ENCODE measurements around the gene CHD1.
"Not testable (repeated sequence)": the region's sequence is repeated elsewhere in the genome, so short reads cannot be mapped to it uniquely, and the experiment has no call there.

Gene CHD1

DNA sequence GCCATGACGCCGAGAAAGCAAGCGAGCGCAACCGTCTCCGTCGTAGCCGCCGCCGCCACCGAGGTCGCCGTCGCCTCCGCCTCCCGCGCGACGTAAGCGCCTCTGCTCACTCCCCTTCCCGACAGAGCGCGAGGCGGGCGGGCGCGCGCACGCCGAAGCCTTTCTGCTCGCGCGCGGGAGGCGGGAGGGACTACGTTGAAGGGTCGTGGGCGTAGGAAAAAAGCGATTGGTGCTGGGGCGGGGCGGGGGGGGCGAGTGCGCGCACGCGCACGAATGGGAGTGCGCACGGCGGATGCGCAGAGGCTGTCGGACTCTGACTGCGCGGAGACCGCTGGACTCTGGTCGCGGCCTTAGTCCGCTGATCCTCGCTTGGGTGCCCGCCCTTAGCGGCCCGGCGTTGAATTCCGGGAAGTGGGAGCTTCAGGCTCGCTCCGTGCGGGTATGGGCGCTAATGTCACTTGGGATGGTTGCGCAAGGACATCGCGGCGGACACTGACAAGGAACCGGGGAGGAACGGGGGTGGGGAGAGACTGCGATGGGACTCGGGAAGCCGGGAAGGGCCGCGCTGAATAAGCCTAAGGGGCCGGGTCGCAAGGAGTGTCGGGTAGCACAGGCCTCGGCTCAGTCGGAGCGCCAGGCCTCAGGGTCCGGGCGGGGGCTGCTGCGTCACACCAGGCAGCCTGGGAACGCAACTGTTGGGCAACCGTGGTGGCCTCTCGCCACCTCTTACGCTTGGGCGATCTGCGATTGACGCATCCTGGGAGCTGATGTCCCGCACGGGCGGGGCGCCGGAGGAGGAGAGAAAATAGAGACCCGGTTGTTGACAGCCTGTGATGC is at the start of gene CHD1:
TSS of gene CHD1 (minus strand) at position 135 of the 837 bp plus-strand sequence. CDS start 2,621 bp downstream, outside the sequence.
- ATAC-seq: peak; percentile 82
- DNase-seq: peak; percentile 95

DNA sequence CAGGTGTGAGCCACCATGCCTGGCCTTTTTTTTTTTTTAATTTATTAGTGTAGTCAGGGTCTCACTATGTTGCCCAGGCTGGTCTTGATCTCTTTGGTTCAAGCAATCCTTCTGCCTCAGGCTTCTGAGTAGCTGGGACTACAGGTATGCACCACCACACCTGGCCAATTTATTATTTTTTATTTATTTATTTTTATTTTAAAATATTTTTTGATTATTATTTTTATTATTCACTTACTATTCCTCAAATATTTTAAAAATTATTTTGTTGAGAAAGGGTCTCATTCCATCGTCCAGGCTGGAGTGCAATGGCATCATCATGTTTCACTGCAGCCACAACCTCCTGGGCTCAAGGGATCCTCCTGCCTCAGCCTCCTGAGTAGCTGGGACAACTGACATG is 49.7 kb upstream of the CHD1 start:
- ATAC-seq (no peak), DNase-seq (no peak)

DNA sequence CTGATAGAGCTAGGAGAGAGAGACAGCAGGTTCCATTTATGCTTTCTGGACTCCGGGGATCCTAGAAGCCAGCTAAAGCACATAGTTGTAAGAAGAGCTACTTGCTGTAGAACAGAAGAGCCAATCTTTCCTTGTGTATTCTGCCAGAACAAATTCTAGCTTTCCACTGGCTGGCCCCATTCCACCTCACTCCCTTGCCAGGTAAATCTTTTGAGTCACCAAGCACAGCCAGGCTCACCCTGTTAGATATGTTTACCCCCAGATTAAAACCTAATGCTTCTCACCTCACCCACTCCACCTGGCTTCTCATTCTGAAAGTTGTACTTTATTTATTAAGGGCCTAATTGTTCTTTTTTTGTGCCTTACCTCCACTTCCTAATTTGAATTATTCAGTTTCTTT is 48.9 kb upstream of the CHD1 start:
- DNase-seq (no peak), ATAC-seq (no peak)

DNA sequence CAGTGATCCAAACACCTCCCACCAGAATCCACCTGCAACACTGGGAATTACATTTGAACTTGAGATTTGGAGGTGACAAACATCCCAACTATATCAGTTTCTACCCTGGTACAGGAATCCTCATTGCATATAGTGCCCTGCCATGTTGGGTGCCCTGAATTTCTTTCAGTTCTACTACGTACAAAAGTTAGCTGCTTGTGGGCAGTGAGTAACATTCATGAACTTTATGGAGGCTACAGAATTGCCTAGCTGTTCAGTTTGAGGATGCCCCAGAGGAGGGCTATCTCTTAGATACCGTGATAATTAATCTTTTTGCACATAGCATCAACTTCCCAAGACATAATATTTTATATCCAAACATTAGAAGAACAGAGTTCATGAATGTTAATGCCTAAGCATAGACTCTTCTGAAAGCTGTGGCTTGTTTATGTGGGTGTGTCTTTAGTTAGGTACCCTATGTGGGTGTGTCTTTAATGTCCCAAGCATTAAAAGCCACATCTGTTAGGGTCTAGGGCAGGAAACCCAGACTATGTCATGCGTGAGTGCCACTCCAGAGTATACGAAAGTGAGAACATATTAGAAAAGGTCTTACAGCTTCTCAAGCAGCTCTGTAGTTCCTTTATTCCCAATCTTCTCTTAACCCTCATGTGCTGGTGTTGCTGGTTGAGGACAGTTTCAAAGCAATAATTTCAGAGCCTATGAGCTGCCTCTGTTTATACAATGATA is 47.0 kb upstream of the CHD1 start:
- ATAC-seq: peak; percentile 14
- no peak for DNase-seq

DNA sequence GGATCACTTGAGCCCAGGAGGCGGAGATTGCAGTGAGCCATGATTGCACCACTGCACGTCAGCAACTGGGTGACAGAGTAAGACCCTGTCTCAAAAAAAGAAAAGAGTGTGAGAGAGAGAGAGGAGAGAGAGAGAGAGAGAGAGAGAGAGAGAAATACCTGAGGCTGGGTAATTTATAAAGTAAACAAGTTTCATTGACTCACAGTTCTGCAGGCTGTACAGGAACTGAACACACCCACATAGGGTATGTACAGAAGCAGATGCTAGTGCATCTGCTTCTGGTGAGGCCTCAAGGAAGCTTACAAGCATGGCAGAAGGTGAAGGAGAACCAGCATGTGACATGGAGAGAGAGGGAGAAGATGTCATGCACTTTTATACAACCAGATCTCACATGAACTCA is 46.4 kb upstream of the CHD1 start:
- DNase-seq (no peak), ATAC-seq (no peak)

DNA sequence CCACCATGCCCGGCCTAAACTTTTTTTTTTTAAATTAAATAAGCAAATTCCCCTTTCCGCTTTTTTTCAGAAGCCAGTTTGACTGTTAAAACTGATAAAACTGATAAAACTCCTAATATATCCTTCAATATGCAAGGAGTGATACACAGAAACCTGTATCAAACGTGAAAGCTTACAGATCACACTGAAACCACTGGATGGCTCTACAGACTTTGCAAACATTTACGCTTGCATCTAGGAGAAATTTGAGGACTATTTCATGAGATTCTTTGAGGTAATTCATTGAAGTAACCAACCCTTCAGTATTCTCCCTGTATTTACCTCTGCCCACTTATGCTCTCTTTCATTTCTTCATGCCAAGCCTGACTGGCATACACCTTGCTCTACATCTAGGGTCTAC is 40.6 kb upstream of the CHD1 start:
- no peak for DNase-seq
- no peak for ATAC-seq

DNA sequence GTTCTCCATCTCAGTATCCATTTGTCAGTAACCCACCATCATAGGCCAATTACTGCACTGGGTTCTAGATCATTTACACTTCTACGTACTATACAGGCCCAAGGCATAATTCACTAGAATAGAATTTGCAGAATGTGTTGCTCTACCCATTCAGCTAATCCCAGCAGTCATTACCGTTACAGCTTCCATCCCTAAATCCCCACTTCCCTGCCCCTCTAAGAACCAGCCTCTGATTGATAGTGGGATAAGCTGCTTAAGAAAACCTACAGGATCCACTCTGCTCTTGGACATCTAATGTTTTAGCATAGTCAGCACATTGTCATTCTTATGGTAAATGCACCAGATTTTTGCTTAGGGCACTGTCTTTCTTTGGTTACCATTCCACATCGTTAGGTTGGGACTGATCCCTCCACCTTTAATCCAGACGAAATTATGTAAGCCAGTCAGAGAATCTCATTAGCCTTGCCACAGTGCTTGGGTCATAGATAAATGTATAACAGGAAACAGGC is 39.3 kb upstream of the CHD1 start:
- DNase-seq: no peak
- ATAC-seq: no peak

DNA sequence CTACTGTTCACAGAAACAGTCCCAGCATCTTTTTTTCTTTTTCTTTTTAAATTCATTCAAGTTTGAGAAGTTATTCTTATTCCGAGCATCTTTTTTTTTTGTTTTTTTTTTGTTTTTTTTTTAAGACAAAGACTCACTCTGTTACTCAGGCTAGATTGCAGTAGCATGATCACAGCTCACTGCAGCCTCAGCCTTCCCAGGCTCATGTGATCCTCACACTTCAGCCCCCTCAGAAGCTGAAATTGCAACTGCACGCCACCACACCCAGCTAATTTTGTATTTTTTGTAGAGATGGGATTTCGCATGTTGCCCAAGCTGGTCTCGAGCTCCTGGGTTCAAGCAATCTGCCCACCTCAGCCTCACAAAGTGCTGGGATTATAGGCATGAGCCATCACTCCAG is 36.4 kb upstream of the CHD1 start:
- no peak for ATAC-seq
- no peak for DNase-seq

DNA sequence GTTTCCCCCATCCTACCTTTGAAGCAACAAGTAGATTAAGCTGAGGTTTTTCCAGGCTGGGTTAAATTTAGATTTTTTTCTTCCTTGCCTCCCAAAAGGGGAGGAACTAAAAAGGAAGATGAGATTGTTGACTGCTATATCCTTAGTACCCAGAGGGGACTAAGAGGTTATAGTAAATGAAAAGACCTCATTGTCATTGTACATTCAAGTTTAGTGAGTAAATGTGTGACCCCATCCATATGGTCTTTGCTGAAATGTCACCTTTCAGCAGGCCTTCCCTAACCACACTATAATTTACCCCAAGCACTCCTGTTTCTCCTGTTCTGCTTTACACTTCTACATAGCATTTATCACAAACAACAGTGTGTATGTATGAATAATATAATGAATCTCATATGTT is 35.8 kb upstream of the CHD1 start:
- DNase-seq: no peak
- ATAC-seq: no peak

DNA sequence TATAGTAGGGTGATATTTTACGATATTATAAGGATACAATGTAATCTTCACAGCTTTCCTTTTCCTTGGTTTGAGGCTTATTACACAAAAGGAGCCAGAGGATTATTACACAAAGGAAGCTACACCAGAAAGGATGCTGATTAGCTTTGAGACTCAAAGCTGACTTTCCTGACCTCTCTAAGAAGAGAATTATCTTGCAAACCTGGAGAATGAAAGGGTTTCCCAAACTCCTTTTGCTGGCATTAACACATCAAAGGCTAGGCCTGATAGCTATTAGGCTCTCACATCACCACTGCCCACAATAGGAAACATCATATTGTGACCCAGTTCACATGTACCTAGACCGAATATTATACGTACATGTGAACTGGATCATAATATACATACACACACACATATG is 34.2 kb upstream of the CHD1 start:
- ATAC-seq (no peak), DNase-seq (no peak)

DNA sequence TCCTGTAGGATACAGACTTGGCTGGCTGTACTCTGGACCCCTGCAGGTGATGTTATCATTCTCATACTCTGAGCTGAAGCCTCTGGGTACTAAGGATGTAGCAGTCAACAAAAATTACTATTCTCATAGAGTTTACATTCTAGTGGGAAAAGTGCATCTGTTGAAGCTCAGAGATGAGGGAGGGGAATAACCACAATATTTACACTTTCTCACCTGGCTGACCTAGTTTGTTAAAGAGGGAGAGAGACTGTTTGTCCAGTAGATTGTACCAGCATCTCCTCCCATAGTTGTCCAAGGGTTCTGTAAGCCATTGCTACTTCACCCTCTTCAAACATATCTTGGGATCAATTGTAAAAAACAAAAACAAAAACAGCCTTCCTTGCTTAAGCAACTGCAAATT is 33.8 kb upstream of the CHD1 start:
- ATAC-seq: no peak
- no peak for DNase-seq

DNA sequence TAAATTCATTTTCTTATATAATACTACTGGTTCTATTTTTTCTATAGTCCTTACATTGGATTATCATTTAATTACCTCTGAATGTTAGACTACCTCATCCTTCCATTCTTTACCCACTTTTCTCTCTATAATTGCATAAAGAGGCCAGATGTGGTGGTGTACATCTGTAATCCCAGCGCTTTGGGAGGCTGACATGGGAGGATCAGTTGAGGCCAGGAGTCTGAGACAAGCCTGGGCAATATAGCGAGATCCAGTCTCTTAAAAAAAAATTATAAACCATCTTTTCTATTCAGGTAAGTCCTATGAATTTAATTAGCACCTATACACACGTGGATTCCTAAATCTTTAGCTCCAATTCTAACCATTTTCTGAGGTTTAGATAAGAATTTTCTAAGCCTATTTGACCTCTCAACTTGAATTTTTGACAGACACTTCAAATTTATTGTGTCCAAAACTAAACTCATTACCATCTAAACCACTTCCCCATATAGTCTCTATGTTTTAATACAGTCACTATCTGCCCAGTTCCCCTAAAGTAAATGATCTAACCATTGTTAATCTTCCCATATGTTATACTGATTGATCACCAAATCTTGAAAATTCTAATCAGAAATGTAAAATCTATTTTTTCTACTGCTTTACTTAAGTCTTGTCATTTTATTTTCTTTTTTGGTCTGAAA is 33.0 kb upstream of the CHD1 start:
- DNase-seq: no peak
- ATAC-seq: no peak

DNA sequence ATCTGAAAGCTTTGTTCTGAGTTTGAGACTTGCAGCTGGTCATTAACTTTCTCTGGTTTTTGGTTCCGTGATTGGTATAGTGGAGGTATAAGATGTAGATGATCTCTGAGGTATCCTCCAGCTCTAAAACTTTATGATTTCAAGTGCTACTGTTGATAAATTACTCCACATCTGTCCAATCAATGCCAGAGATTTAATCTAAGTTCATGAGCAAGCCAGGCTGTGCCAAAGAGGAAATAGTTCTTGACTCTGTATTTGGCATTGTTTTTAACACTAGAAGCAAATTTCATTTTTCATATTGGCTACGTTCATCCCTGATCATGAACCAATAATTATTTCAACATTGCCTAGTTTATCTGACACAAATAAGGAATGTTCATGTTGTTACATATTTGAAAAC is 28.5 kb upstream of the CHD1 start:
- DNase-seq (no peak), ATAC-seq (no peak)

DNA sequence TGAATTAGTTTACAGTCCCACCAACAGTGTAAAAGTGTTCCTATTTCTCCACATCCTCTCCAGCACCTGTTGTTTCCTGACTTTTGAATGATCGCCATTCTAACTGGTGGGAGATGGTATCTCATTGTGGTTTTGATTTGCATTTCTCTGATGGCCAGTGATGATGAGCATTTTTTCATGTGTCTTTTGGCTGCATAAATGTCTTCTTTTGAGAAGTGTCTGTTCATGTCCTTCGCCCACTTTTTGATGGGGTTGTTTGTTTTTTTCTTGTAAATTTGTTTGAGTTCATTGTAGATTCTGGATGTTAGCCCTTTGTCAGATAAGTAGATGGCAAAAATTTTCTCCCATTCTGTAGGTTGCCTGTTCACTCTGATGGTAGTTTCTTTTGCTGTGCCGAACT is 27.1 kb upstream of the CHD1 start:
- ATAC-seq, DNase-seq: not testable (repeated sequence)

DNA sequence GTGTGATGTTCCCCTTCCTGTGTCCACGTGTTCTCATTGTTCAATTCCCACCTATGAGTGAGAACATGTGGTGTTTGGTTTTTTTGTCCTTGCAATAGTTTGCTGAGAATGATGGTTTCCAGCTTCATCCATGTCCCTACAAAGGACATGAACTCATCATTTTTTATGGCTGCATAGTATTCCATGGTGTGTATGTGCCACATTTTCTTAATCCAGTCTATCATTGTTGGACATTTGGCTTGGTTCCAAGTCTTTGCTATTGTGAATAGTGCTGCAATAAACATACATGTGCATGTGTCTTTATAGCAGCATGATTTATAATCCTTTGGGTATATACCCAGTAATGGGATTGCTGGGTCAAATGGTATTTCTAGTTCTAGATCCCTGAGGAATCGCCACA is 26.7 kb upstream of the CHD1 start:
- not testable (repeated sequence) for ATAC-seq, DNase-seq

DNA sequence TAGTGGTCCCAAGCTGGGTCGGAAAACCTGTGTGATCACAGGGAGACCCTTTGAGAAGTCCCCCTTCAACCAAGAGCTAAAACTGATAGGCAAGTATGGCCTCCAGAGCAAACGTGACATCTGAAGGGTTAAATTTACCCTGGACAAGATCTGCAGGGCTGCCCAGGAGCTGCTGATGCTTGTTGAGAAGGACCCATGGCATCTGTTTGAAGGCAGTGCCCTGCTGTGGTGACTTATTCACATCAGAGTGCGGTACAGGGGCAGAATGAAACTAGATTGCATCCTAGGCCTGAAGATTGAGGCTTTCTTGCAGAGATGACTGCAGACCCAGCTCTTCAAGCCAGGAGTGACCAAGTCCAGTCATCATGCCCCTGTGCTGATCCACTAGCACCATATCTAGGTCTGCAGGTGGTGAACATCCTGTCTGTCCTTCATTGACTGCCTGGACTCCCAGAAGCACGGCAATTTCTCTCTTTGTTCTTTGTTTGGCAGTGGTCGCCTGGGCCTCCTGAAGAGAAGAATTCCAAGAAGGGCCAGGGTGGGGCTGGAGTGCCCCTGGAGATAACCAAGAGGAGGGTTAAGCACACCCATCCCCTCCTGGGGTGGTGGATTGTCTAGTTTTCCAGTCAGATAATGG is 25.7 kb upstream of the CHD1 start:
- no peak for ATAC-seq

DNA sequence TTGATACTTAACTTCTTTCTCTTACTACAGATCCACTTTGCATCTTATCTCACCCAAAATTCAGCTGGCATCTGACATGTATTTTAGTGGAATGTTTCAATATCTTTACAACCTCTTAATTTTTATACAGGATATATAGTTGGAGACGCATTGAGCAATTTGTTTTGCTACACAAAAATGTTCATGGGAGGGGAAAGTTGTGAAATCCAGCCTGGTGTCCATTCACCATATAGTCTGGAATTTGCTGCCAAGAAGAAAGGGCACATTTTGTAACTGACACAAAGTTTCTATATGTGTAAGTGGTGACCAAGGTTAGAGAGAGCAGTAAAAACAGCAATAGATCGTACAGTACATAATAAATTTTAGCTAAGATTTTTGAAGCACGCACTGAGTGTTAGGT is 14.0 kb upstream of the CHD1 start:
- no peak for DNase-seq
- no peak for ATAC-seq

More for the DNA sequence above, 25.7 kb upstream of the CHD1 start:
- no peak for DNase-seq

DNA sequence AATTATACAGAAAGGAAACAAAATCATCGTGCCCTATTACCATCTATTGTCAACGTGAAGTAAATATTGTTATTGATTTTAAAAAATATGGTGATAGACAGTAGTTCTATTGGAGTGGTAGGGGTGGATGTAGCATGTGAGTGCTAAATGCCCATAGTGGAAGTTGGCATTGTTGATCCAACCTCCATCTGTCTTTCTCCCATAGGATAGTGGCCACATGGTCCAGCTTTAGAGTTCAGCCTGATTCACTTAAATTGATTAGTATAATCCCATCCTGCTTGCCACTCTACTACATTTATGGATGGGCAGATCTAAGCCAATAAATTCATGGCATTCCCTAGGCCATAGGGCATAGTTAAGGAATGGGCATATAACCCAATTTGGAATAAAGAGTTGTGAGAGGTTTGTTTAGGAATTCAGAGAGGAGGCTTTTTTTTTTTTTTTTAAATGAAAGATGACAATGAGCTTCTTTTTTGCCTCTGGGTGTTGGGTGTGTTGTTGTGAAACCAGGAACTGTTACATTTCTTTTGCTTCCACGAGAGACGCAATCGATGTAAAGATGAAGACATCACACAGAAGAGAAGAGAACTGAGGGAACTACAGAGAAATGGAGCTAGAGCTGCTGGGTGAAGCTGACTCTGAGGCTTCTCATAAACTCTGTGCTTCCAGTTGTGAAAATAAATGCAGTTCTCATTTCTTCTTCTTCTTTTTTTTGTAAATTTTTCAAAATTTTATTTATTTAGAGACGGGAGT is 12.5 kb upstream of the CHD1 start:
- ATAC-seq (no peak), DNase-seq (no peak)

DNA sequence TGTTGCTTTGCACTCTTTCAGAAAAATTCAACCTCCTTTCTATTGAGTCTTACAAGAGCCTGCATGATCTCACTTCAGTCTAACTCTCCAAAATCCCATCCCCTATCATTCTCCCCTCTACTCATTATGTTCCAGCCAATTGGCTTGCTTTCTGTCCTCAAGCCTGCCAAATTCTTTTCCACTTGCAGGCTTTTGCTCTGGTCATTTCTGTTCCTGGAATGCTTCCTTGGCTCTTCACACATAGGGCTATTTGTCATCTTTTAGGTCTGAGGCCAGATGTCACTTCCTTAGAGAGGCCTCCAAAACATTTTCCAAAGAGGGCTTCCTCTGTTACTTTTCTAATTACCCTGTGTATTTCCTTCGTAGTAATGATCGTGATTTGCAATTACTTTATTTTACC is 11.8 kb upstream of the CHD1 start:
- DNase-seq: no peak
- ATAC-seq: no peak

DNA sequence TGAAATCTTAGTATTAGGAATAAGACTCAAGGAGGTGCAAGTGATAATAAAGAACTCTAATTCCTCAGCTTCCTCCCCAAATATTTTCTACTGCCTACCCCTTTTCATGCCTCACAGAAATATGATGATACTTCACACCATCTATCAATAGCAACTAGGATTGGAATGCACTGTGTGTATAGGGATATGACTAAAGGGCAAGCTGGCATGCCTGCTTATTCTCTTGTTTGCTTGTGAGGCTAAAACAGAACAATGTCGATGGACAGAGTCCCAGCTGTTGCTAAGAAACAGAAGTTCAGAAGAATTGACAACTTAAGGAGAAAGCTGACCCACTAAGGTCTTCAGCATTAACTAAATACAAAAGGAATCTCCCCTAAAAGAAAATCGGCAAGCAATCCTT is 9.7 kb upstream of the CHD1 start:
- DNase-seq (no peak), ATAC-seq (no peak)

DNA sequence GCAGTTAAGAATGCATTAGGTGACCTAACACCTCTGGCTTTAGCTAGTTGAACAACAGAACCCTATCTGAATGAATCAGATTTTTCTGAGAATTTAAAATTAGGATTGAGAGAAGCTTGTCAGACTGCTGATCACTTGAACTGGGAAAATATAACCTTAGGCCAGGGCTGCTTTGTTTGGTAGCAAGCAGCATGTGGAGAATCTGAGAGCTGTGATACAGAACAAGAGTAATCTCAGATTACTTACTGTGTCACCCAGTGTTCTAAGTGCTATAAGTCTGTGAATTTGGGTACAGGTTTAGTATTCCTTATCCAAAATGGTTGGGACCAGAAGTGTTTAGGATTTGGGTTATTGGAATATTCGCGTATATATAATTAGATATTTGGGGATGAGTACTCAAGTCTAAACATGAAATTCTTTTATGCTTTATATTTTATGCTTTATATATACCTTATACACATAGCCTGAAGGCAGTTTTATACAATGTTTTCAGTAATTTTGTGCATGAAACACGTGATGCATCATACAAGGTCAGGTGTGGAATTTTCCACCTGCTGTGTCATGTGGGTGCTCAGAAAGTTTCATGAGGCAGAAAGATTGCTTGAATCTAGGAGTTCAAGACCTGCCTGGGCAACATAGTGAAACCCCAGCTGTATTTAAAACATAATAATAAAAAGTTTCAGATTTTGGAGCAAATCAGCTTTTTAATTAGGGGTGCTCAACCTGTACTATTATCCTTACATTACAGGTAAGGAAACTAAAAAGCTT is 8.3 kb upstream of the CHD1 start:
- ATAC-seq: no peak
- no peak for DNase-seq
